HTR-8/SVneo (cell line): ENCODE measurements around the gene LTBP1.

Experiments used
- DNase-seq: peaks from one replicate; pipeline ENCODE4 v3.0.0; 2011; ENCODE audit warnings: low spot score, mixed read lengths; ENCODE audit not compliant: insufficient read length
- FAIRE-seq: peaks from 2 replicates; lab custom pipeline; 2011; peaks lifted over from hg19 to GRCh38; lab: Jason Lieb, UNC

Gene LTBP1

GRCh38 chr2:32931945-32932709, 14.6 kb upstream of the LTBP1 start:
- FAIRE-seq (no peak), DNase-seq (no peak)

GRCh38 chr2:32932825-32933755, 13.7 kb upstream of the LTBP1 start:
- FAIRE-seq (no peak), DNase-seq (no peak)

- FAIRE-seq (no peak), DNase-seq (no peak)
These were observed 13.0 kb upstream of the LTBP1 start for GRCh38 chr2:32933756-32934095.

- FAIRE-seq, result peak; percentile 36
- DNase-seq, result peak; percentile 28
These were observed 8.9 kb upstream of the LTBP1 start for GRCh38 chr2:32937602-32938448.

GRCh38 chr2:32938934-32939333, 7.8 kb upstream of the LTBP1 start:
- no peak for FAIRE-seq
- no peak for DNase-seq

- no peak for FAIRE-seq
- DNase-seq, result no peak
These were observed 6.3 kb upstream of the LTBP1 start for GRCh38 chr2:32940316-32940997.

- no peak for DNase-seq
- FAIRE-seq, result no peak
These were observed 4.6 kb upstream of the LTBP1 start for GRCh38 chr2:32941944-32942690.

GRCh38 chr2:32942793-32943485, 3.8 kb upstream of the LTBP1 start:
- DNase-seq (no peak), FAIRE-seq (no peak)

GRCh38 chr2:32945286-32945685, 1.5 kb upstream of the LTBP1 start:
- no peak for FAIRE-seq

GRCh38 chr2:32947076-32947483, 327 bp downstream of the LTBP1 start:
- DNase-seq (no peak), FAIRE-seq (no peak)

More at GRCh38 chr2:32945286-32945685, 1.5 kb upstream of the LTBP1 start:
- no peak for DNase-seq

- FAIRE-seq (no peak), DNase-seq (peak; percentile 22)
These were observed 861 bp downstream of the LTBP1 start for GRCh38 chr2:32947484-32948143.

GRCh38 chr2:32948266-32948665, 1.5 kb downstream of the LTBP1 start:
- no peak for DNase-seq
- no peak for FAIRE-seq

- DNase-seq (no peak), FAIRE-seq (no peak)
These were observed 2.5 kb downstream of the LTBP1 start for GRCh38 chr2:32949260-32949659.

GRCh38 chr2:32951672-32952071, 4.9 kb downstream of the LTBP1 start:
- no peak for DNase-seq

GRCh38 chr2:32952761-32953476, 6.2 kb downstream of the LTBP1 start:
- FAIRE-seq (no peak), DNase-seq (no peak)

More at GRCh38 chr2:32951672-32952071, 4.9 kb downstream of the LTBP1 start:
- FAIRE-seq, result no peak

GRCh38 chr2:32954206-32954605, 7.5 kb downstream of the LTBP1 start:
- no peak for FAIRE-seq
- no peak for DNase-seq

- DNase-seq (no peak), FAIRE-seq (no peak)
These were observed 12.1 kb downstream of the LTBP1 start for GRCh38 chr2:32958821-32959220.
